ENCODE results near the gene TNPO3.

Gene TNPO3

DNA sequence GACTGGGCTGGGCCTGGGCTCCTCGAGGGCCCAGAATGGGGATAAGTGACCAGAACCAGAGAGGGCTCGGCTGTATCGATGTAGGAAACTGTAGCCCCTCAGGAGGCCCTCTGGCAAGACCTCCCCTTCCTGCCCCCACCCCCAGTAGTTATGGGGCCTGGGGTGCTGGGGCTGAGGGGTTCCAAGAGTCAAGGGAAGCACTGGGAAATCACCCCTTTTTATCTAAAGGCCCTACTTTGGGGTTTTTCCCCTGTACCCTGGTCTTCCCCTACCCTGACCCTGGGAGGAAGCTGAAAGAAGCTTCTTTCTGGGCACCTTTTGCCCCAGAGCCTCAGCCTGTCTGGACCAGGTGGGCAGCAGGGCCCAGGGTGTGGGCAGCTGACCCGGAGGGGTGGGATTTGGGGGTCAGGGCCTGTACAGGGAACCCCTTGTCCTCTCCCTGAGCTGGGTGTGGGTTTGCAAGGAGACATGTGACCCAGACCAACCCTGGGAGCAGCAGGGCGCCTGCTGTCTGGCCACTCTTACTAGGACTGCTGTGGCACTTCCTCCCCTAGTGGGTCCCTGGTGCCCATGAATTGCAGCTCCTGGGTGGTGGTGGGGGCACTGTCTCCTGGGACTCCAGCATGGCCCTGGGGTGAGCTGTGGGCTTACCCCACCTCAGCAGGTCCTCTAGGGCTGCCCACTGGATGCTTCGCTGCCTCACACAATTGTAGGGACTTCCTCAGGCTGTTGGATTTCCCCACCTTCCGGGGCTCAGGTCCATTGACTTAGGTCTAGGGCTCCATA, 115.6 kb downstream of the TNPO3 start:
- H3K4me3 Mint-ChIP-seq = peak overlapping the region in 2 of 3 experiments; percentile 41 to 72

GRCh38 chr7:128938544-128939074, 116.3 kb downstream of the TNPO3 start:
- Mint-ChIP-seq H3K27ac (no peak overlapping the region), H3K4me3 (peak overlapping the region; percentile 72 to 83 (median 75)), H3K27me3 (ENCODE audit: low read depth) (peaks cover 76% of the 10 kb centered on the region), H3K4me1 (peaks cover 12% of the 10 kb centered on the region), H3K36me3 (ENCODE audit: low read depth) (no peaks in the 10 kb centered on the region), H3K9me3 (no peaks in the 10 kb centered on the region)
- TF ChIP-seq, protein P1, sequence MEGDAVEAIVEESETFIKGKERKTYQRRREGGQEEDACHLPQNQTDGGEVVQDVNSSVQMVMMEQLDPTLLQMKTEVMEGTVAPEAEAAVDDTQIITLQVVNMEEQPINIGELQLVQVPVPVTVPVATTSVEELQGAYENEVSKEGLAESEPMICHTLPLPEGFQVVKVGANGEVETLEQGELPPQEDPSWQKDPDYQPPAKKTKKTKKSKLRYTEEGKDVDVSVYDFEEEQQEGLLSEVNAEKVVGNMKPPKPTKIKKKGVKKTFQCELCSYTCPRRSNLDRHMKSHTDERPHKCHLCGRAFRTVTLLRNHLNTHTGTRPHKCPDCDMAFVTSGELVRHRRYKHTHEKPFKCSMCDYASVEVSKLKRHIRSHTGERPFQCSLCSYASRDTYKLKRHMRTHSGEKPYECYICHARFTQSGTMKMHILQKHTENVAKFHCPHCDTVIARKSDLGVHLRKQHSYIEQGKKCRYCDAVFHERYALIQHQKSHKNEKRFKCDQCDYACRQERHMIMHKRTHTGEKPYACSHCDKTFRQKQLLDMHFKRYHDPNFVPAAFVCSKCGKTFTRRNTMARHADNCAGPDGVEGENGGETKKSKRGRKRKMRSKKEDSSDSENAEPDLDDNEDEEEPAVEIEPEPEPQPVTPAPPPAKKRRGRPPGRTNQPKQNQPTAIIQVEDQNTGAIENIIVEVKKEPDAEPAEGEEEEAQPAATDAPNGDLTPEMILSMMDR (IDR thresholded peaks at IDR 0.05; ENCODE audit: unreplicated experiment in 3 of 3) = no peak

More for the DNA sequence above, 115.6 kb downstream of the TNPO3 start:
- no peaks in the 10 kb centered on the region for H3K36me3 Mint-ChIP-seq (ENCODE audit: low read depth)
- peaks cover 12% of the 10 kb centered on the region for H3K4me1 Mint-ChIP-seq
- TF ChIP-seq, protein P1 (IDR thresholded peaks at IDR 0.05; ENCODE audit: unreplicated experiment in 3 of 3) = no peak
- no peak overlapping the region for H3K27ac Mint-ChIP-seq
- peaks cover 69% of the 10 kb centered on the region for H3K27me3 Mint-ChIP-seq (ENCODE audit: low read depth)
- no peaks in the 10 kb centered on the region for H3K9me3 Mint-ChIP-seq

- no peaks in the 10 kb centered on the region for H3K36me3 Mint-ChIP-seq (ENCODE audit: low read depth)
- H3K4me3 Mint-ChIP-seq = peak within 1 kb of the TSS; percentile 75 to 83 (median 78)
- H3K9me3 Mint-ChIP-seq = no peaks in the 10 kb centered on the region
- no peak within 1 kb of the TSS for H3K27ac Mint-ChIP-seq
- peaks cover 81% of the 10 kb centered on the region for H3K27me3 Mint-ChIP-seq (ENCODE audit: low read depth)
- peaks cover 18% of the 10 kb centered on the region for H3K4me1 Mint-ChIP-seq
- TF ChIP-seq, protein P1 (IDR thresholded peaks at IDR 0.05; ENCODE audit: unreplicated experiment in 3 of 3) = no peak
These were observed 117.0 kb downstream of the TNPO3 start, which contains the start of gene IRF5 for GRCh38 chr7:128937647-128938543. IRF5 (plus strand) TSS chr7:128937927; CDS start chr7:128942082, 4,155 bp downstream.

DNA sequence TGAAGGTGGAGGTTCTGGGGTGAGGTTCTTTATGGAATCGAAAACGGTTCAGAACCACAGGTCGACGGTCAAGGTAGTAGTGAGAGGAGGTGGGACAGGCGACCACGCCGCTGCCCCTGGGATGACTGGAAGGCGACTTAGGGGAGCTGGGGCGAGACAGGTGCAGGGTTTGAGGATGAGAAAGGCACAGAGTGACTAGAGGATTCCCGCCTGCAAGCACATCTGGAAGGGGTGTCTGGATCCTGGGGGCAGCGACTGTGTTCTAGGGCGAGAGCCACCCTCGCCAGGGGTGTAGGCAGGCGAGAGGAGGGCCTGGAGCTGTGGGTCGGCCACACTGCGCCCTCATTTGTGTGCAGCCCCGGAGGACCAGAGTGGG, 117.7 kb downstream of the TNPO3 start:
- Mint-ChIP-seq H3K27me3 (ENCODE audit: low read depth) (peaks cover 81% of the 10 kb centered on the region), H3K9me3 (no peaks in the 10 kb centered on the region), H3K4me1 (peaks cover 18% of the 10 kb centered on the region), H3K36me3 (ENCODE audit: low read depth) (no peaks in the 10 kb centered on the region), H3K4me3 (peak overlapping the region; percentile 71 to 81 (median 78)), H3K27ac (no peak overlapping the region)
- TF ChIP-seq, protein P1 (IDR thresholded peaks at IDR 0.05; ENCODE audit: unreplicated experiment in 3 of 3) = no peak

GRCh38 chr7:128936798-128937197, 118.1 kb downstream of the TNPO3 start:
- Mint-ChIP-seq H3K4me1 (peaks cover 18% of the 10 kb centered on the region), H3K27ac (no peak overlapping the region), H3K4me3 (peak overlapping the region; percentile 71 to 81 (median 78)), H3K36me3 (ENCODE audit: low read depth) (no peaks in the 10 kb centered on the region), H3K27me3 (ENCODE audit: low read depth) (peaks cover 80% of the 10 kb centered on the region), H3K9me3 (no peaks in the 10 kb centered on the region)
- TF ChIP-seq, protein P1 (IDR thresholded peaks at IDR 0.05; ENCODE audit: unreplicated experiment in 3 of 3) = no peak
